GM12872 (cell line): ENCODE measurements around the gene ASTN1.

Experiments
- TF ChIP-seq, protein P1 (sequence below): IDR thresholded peaks from 3 replicates; pipeline ENCODE4 v1.5.1; 2011; ENCODE audit warnings: low read depth, mild to moderate bottlenecking, low read length, moderate library complexity; ENCODE audit not compliant: insufficient read depth

The ASTN1 gene

GRCh38 chr1:177001556-177001955, 163.0 kb downstream of the ASTN1 start:
- TF ChIP-seq, protein P1, sequence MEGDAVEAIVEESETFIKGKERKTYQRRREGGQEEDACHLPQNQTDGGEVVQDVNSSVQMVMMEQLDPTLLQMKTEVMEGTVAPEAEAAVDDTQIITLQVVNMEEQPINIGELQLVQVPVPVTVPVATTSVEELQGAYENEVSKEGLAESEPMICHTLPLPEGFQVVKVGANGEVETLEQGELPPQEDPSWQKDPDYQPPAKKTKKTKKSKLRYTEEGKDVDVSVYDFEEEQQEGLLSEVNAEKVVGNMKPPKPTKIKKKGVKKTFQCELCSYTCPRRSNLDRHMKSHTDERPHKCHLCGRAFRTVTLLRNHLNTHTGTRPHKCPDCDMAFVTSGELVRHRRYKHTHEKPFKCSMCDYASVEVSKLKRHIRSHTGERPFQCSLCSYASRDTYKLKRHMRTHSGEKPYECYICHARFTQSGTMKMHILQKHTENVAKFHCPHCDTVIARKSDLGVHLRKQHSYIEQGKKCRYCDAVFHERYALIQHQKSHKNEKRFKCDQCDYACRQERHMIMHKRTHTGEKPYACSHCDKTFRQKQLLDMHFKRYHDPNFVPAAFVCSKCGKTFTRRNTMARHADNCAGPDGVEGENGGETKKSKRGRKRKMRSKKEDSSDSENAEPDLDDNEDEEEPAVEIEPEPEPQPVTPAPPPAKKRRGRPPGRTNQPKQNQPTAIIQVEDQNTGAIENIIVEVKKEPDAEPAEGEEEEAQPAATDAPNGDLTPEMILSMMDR = no peak

- TF ChIP-seq, protein P1 = no peak
Observed at GRCh38 chr1:176998183-176998795, 166.2 kb downstream of the ASTN1 start.

DNA sequence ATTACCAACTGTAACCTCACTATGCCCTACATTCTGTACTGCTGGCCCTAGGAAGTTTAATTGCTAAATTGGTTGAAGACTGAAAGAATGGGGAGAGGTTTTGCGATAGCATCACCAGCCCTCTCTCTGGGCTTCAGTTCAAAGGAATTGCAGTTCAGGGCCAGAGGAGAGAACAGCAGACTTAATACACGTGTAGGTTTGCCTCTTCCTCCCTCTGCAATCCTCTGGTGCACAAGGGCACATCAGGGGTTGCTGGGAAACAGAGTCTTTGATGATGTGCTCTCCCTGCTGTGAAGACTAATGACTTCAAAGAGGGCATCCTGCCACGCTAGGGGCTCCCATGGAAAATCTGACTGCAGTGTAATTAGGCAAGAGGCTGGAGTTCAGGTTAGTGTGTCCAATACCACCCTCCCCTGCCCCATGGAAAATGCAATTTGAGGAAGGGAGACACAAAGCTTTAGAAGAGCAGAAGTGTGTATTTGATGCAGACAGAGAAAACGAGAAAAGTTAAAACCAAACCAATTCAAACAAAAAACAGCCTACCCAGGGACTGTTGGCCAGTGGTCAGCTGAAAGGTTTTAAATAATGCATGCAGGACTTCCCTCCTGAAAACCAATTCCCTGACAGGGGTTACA, 167.9 kb downstream of the ASTN1 start:
- TF ChIP-seq, protein P1 = no peak

DNA sequence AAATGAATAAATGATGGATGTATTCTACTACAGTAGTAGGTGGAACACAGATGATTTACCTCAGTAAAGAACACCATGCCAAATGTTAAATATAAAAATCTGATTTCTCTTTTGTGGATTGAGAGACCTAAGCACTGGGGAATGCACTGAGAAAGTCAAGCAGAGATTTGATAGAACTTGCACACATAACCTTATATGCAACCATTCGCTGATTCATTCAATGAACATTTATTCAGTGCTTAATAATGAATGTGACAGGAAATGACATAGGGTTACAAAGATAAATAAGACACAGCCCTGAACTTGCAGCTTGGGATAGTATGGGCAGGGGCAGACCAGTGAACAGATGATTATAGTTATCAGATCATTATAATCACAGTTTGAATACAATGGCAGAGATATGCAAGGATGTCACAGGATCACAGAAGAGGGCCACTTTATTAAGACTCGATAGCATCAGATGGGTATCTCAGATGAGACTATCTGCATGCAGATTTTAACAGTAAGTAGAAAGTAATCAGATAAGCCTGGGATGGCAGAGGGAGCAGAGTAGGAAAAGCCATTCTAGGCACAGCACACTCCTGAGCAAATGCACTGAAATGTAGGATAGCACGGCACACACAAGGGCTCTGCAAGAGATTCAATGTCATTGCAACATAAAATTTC, 169.4 kb downstream of the ASTN1 start:
- TF ChIP-seq, protein P1 = no peak

GRCh38 chr1:176993587-176993986, 170.9 kb downstream of the ASTN1 start:
- TF ChIP-seq, protein P1 = no peak

GRCh38 chr1:176989754-176990153, 174.8 kb downstream of the ASTN1 start:
- TF ChIP-seq, protein P1 = no peak

DNA sequence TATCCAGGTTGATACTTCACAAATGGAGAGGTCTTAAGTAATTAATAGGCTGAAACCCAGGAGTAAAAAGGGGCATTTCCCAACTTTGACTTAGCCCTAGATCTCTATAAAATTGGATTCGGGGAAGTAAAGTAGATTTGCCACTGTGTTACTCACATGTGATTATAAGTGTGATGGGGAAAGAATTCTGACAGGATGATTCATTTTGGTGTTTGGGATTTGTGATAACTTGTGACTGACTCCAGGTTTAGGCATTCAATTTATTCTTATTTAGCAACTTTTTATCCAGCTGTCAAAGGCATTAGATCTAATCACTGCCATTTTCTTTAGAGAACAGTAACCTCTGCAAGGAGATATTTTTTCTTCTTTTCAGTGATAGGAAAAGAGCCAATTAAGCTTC, 175.5 kb downstream of the ASTN1 start:
- TF ChIP-seq, protein P1 = no peak
